ENCODE results near the gene ZNF419.
"Not testable (repeated sequence)": the region's sequence is repeated elsewhere in the genome, so short reads cannot be mapped to it uniquely, and the experiment has no call there.

The ZNF419 gene

GRCh38 chr19:57477191-57478008 is 10.2 kb upstream of the ZNF419 start, which contains the start of gene ZNF772:
TSS of gene ZNF772 (minus strand) at chr19:57477566. CDS start at chr19:57477309, 257 bp downstream.
- Histone ChIP-seq H3K4me3 (ENCODE audit: low read depth, low read length) (peak within 1 kb of the TSS; percentile 95), H3K79me2 (ENCODE audit: control insufficient read depth, insufficient read depth, low read length, unreplicated experiment) (peaks cover 18% of the 10 kb centered on the region), H3K27me3 (ENCODE audit: insufficient read depth, low read length) (no peaks in the 10 kb centered on the region), H3K27ac (ENCODE audit: low read depth, low read length) (0 out of 2 replicates have a peak within 1 kb of the TSS, but pooled peaks have one; percentile 9), H3K36me3 (ENCODE audit: insufficient read depth, low read length) (peaks cover 39% of the 10 kb centered on the region), H2AFZ (ENCODE audit: low read length, unreplicated experiment) (peak within 1 kb of the TSS; percentile 97), H3K4me1 (ENCODE audit: control insufficient read depth, insufficient read depth, low read length, unreplicated experiment) (no peaks in the 10 kb centered on the region)

- not testable (repeated sequence) for H2AFZ ChIP-seq (ENCODE audit: low read length, unreplicated experiment); H3K27ac ChIP-seq (ENCODE audit: low read depth, low read length)
These were observed 722 bp downstream of the ZNF419 start for GRCh38 chr19:57488299-57488644.

GRCh38 chr19:57499332-57499679 is 11.8 kb downstream of the ZNF419 start:
- not testable (repeated sequence) for H3K27me3 ChIP-seq (ENCODE audit: insufficient read depth, low read length); H2AFZ ChIP-seq (ENCODE audit: low read length, unreplicated experiment); H3K27ac ChIP-seq (ENCODE audit: low read depth, low read length); H3K36me3 ChIP-seq (ENCODE audit: insufficient read depth, low read length); H3K4me1 ChIP-seq (ENCODE audit: control insufficient read depth, insufficient read depth, low read length, unreplicated experiment)
- H3K79me2 ChIP-seq (ENCODE audit: control insufficient read depth, insufficient read depth, low read length, unreplicated experiment), result peaks cover 27% of the 10 kb centered on the region
- H3K4me3 ChIP-seq (ENCODE audit: low read depth, low read length), result peak overlapping the region; percentile 85; the same call in 1 of the 2 replicates

More at GRCh38 chr19:57488299-57488644, 722 bp downstream of the ZNF419 start:
- peaks cover 20% of the 10 kb centered on the region for H3K36me3 ChIP-seq (ENCODE audit: insufficient read depth, low read length)
- H3K4me1 ChIP-seq (ENCODE audit: control insufficient read depth, insufficient read depth, low read length, unreplicated experiment); H3K27me3 ChIP-seq (ENCODE audit: insufficient read depth, low read length); H3K79me2 ChIP-seq (ENCODE audit: control insufficient read depth, insufficient read depth, low read length, unreplicated experiment): not testable (repeated sequence)
- H3K4me3 ChIP-seq (ENCODE audit: low read depth, low read length), result peak overlapping the region; percentile 49

GRCh38 chr19:57499680-57500395 is 12.3 kb downstream of the ZNF419 start, which contains the start of gene ZNF773:
TSS of gene ZNF773 (plus strand) at chr19:57499938. CDS start at chr19:57500081, 143 bp downstream.
- not testable (repeated sequence) for H3K4me1 ChIP-seq (ENCODE audit: control insufficient read depth, insufficient read depth, low read length, unreplicated experiment); H3K27me3 ChIP-seq (ENCODE audit: insufficient read depth, low read length); H3K36me3 ChIP-seq (ENCODE audit: insufficient read depth, low read length)
- H3K27ac ChIP-seq (ENCODE audit: low read depth, low read length), result peak within 1 kb of the TSS; percentile 45
- H3K4me3 ChIP-seq (ENCODE audit: low read depth, low read length), result peak within 1 kb of the TSS; percentile 85
- peaks cover 27% of the 10 kb centered on the region for H3K79me2 ChIP-seq (ENCODE audit: control insufficient read depth, insufficient read depth, low read length, unreplicated experiment)
- H2AFZ ChIP-seq (ENCODE audit: low read length, unreplicated experiment), result peak within 1 kb of the TSS; percentile 60

- H3K27ac ChIP-seq (ENCODE audit: low read depth, low read length), result peak overlapping the region; percentile 26; the same call in 1 of the 2 replicates
- H3K4me1 ChIP-seq (ENCODE audit: control insufficient read depth, insufficient read depth, low read length, unreplicated experiment); H2AFZ ChIP-seq (ENCODE audit: low read length, unreplicated experiment); H3K27me3 ChIP-seq (ENCODE audit: insufficient read depth, low read length); H3K36me3 ChIP-seq (ENCODE audit: insufficient read depth, low read length): not testable (repeated sequence)
- peak overlapping the region; percentile 80 for H3K4me3 ChIP-seq (ENCODE audit: low read depth, low read length)
- H3K79me2 ChIP-seq (ENCODE audit: control insufficient read depth, insufficient read depth, low read length, unreplicated experiment), result peaks cover 27% of the 10 kb centered on the region
These were observed 12.8 kb downstream of the ZNF419 start for GRCh38 chr19:57500400-57500799.

- Histone ChIP-seq H3K27ac (ENCODE audit: low read depth, low read length) (no peak overlapping the region), H3K4me3 (ENCODE audit: low read depth, low read length) (no peak overlapping the region), H2AFZ (ENCODE audit: low read length, unreplicated experiment) (no peak overlapping the region), H3K79me2 (ENCODE audit: control insufficient read depth, insufficient read depth, low read length, unreplicated experiment) (peaks cover 18% of the 10 kb centered on the region), H3K27me3 (ENCODE audit: insufficient read depth, low read length) (no peaks in the 10 kb centered on the region), H3K4me1 (ENCODE audit: control insufficient read depth, insufficient read depth, low read length, unreplicated experiment) (no peaks in the 10 kb centered on the region), H3K36me3 (ENCODE audit: insufficient read depth, low read length) (peaks cover 43% of the 10 kb centered on the region)
These were observed 18.6 kb downstream of the ZNF419 start for GRCh38 chr19:57506163-57506562.

- Histone ChIP-seq H3K4me1 (ENCODE audit: control insufficient read depth, insufficient read depth, low read length, unreplicated experiment) (no peaks in the 10 kb centered on the region), H3K36me3 (ENCODE audit: insufficient read depth, low read length) (peaks cover 47% of the 10 kb centered on the region), H2AFZ (ENCODE audit: low read length, unreplicated experiment) (no peak overlapping the region), H3K27me3 (ENCODE audit: insufficient read depth, low read length) (no peaks in the 10 kb centered on the region), H3K27ac (ENCODE audit: low read depth, low read length) (no peak overlapping the region), H3K4me3 (ENCODE audit: low read depth, low read length) (no peak overlapping the region), H3K79me2 (ENCODE audit: control insufficient read depth, insufficient read depth, low read length, unreplicated experiment) (no peaks in the 10 kb centered on the region)
These were observed 23.9 kb downstream of the ZNF419 start for GRCh38 chr19:57511484-57511883.

- Histone ChIP-seq H2AFZ (ENCODE audit: low read length, unreplicated experiment) (no peak overlapping the region), H3K4me3 (ENCODE audit: low read depth, low read length) (no peak overlapping the region), H3K79me2 (ENCODE audit: control insufficient read depth, insufficient read depth, low read length, unreplicated experiment) (no peaks in the 10 kb centered on the region), H3K4me1 (ENCODE audit: control insufficient read depth, insufficient read depth, low read length, unreplicated experiment) (no peaks in the 10 kb centered on the region), H3K36me3 (ENCODE audit: insufficient read depth, low read length) (peaks cover 36% of the 10 kb centered on the region), H3K27ac (ENCODE audit: low read depth, low read length) (no peak overlapping the region), H3K27me3 (ENCODE audit: insufficient read depth, low read length) (no peaks in the 10 kb centered on the region)
These were observed 25.3 kb downstream of the ZNF419 start for GRCh38 chr19:57512845-57513244.

GRCh38 chr19:57515255-57515654 is 27.7 kb downstream of the ZNF419 start:
- no peaks in the 10 kb centered on the region for H3K4me1 ChIP-seq (ENCODE audit: control insufficient read depth, insufficient read depth, low read length, unreplicated experiment)
- H3K27ac ChIP-seq (ENCODE audit: low read depth, low read length), result no peak overlapping the region
- no peaks in the 10 kb centered on the region for H3K27me3 ChIP-seq (ENCODE audit: insufficient read depth, low read length)
- H3K36me3 ChIP-seq (ENCODE audit: insufficient read depth, low read length), result peaks cover 21% of the 10 kb centered on the region
- H3K4me3 ChIP-seq (ENCODE audit: low read depth, low read length), result no peak overlapping the region
- no peak overlapping the region for H2AFZ ChIP-seq (ENCODE audit: low read length, unreplicated experiment)
- H3K79me2 ChIP-seq (ENCODE audit: control insufficient read depth, insufficient read depth, low read length, unreplicated experiment), result no peaks in the 10 kb centered on the region

GRCh38 chr19:57518021-57518420 is 30.5 kb downstream of the ZNF419 start:
- H3K36me3 ChIP-seq (ENCODE audit: insufficient read depth, low read length), result peaks cover 15% of the 10 kb centered on the region
- H3K27me3 ChIP-seq (ENCODE audit: insufficient read depth, low read length); H2AFZ ChIP-seq (ENCODE audit: low read length, unreplicated experiment); H3K4me1 ChIP-seq (ENCODE audit: control insufficient read depth, insufficient read depth, low read length, unreplicated experiment); H3K27ac ChIP-seq (ENCODE audit: low read depth, low read length); H3K4me3 ChIP-seq (ENCODE audit: low read depth, low read length); H3K79me2 ChIP-seq (ENCODE audit: control insufficient read depth, insufficient read depth, low read length, unreplicated experiment): not testable (repeated sequence)

Data from ACC112 (cell line).